AG04450 (cell line): ENCODE results near the gene C8B. TPM values are rescaled to one million over a fixed set of nuclear protein-coding genes. Genes with fewer than 3 reads are reported as not detected.

ENCODE experiments used
- CTCF ChIA-PET: fragments of 300-600, 350-600 bp; formaldehyde crosslinking; extraction: SDS; loops from one replicate; lab custom pipeline; 2022; ENCODE audit warnings: antibody characterized with exemption, inconsistent platforms; lab: Charles Lee
- POLR2A ChIA-PET: fragments of 350-600 bp; formaldehyde crosslinking; extraction: SDS; loops from one replicate; lab custom pipeline; 2021; ENCODE audit warnings: antibody characterized with exemption, inconsistent platforms; lab: Yijun Ruan, JAX
- DNase-seq: peaks from one replicate; pipeline ENCODE4 v3.0.0-alpha.2; 2011; ENCODE audit warnings: low read depth, low spot score
- H3K27ac ChIP-seq: one replicate; pipeline ENCODE4 v1.5.1; 2012; ENCODE audit warnings: low read depth, low read length, control low read depth
- H3K27me3 ChIP-seq: one replicate; pipeline ENCODE4 v1.6.0; 2012; ENCODE audit warnings: low read length; ENCODE audit not compliant: control insufficient read depth, insufficient read depth
- H3K4me3 ChIP-seq: 2 replicates; pipeline ENCODE4 v1.5.1; 2011; ENCODE audit warnings: mild to moderate bottlenecking, low read depth, low read length, control low read depth
- H3K9me3 ChIP-seq: 2 replicates; pipeline ENCODE4 v1.5.1; 2012; ENCODE audit warnings: low read length; ENCODE audit not compliant: control insufficient read depth, insufficient read depth
- polyA plus RNA-seq: library from polyadenylated mRNA; depleted of rRNA; stranded (reverse); fragments of >200 nt; gene quantifications from 2 replicates; pipeline ENCODE4 v1.2.3, GENCODE V29; 2011
- TF ChIP-seq, protein P1 (sequence below): IDR thresholded peaks from 2 replicates; pipeline ENCODE4 v1.5.1; 2011; ENCODE audit warnings: low read depth, low read length, control low read depth, inconsistent platforms

The C8B gene
- polyA plus RNA-seq, 1 experiment: not detected

- ChIA-PET CTCF (interaction anchor here (1.5 to 2.3 kb wide), 2 partner anchors 14 to 136 kb away, joined by 4 to 43 read pairs; no protein-coding TSS in a partner anchor), POLR2A (no interaction called here)
- no peaks in the 10 kb centered on the region for H3K9me3 ChIP-seq
- no peaks in the 10 kb centered on the region for H3K27me3 ChIP-seq
- no peak overlapping the region for H3K27ac ChIP-seq
- TF ChIP-seq, protein P1, sequence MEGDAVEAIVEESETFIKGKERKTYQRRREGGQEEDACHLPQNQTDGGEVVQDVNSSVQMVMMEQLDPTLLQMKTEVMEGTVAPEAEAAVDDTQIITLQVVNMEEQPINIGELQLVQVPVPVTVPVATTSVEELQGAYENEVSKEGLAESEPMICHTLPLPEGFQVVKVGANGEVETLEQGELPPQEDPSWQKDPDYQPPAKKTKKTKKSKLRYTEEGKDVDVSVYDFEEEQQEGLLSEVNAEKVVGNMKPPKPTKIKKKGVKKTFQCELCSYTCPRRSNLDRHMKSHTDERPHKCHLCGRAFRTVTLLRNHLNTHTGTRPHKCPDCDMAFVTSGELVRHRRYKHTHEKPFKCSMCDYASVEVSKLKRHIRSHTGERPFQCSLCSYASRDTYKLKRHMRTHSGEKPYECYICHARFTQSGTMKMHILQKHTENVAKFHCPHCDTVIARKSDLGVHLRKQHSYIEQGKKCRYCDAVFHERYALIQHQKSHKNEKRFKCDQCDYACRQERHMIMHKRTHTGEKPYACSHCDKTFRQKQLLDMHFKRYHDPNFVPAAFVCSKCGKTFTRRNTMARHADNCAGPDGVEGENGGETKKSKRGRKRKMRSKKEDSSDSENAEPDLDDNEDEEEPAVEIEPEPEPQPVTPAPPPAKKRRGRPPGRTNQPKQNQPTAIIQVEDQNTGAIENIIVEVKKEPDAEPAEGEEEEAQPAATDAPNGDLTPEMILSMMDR: no peak
- no peak overlapping the region for H3K4me3 ChIP-seq
- no peak for DNase-seq
These were observed 1.5 kb upstream of the C8B start for GRCh38 chr1:56967355-56967754.

- DNase-seq: no peak
- Histone ChIP-seq H3K4me3 (no peak overlapping the region), H3K27me3 (no peaks in the 10 kb centered on the region), H3K9me3 (no peaks in the 10 kb centered on the region), H3K27ac (no peak overlapping the region)
- ChIA-PET POLR2A (no interaction called here), CTCF (interaction anchor here (1.5 to 4.2 kb wide), 2 partner anchors 13 to 135 kb away, joined by 4 to 19 read pairs; no protein-coding TSS in a partner anchor)
- TF ChIP-seq, protein P1: no peak
These were observed 834 bp upstream of the C8B start for GRCh38 chr1:56966698-56966999.

GRCh38 chr1:56965191-56965590 lies 624 bp downstream of the C8B start:
- DNase-seq: no peak
- CTCF ChIA-PET: interaction anchor here (1.1 to 4.2 kb wide), 2 partner anchors 54 to 134 kb away, joined by 3 to 19 read pairs; no protein-coding TSS in a partner anchor

DNA sequence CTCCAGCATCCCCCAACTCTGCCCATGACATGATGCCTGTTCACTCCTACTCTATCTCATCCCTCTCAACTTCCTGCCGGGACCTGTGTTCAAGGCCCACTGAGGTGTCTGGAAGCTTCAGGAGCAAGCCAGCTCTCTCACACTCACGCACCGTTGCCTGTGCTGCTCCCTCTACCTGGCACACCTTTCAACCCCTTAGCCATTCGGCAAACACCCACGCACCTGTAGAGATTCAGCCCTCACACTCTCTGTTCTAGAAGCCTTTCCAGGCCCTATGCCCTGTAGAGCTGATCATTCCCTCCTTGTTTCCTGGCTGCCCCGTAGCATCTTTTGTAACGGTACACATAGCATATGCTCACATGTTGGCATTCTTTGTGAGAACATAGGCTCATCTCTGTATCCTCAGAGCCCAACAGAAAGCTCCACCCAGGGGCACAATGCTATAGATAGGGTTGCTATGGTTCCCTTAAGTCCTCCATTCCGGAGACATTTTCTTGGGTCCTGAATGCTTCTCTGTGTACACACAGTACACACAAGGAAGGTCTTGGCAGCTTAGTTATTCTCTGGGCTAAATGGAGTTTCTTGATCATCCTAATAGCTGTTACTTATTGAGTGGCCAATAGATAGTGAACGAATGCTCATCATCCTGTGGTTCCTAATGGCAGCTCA lies 1.3 kb downstream of the C8B start:
- Histone ChIP-seq H3K27ac (no peak overlapping the region), H3K4me3 (no peak overlapping the region), H3K27me3 (no peaks in the 10 kb centered on the region), H3K9me3 (no peaks in the 10 kb centered on the region)
- ChIA-PET CTCF (interaction anchor here (1.1 to 4.2 kb wide), 2 partner anchors 53 to 133 kb away, joined by 3 to 19 read pairs; no protein-coding TSS in a partner anchor), POLR2A (no interaction called here)
- no peak for DNase-seq
- TF ChIP-seq, protein P1: no peak

More at GRCh38 chr1:56965191-56965590, 624 bp downstream of the C8B start:
- TF ChIP-seq, protein P1: no peak
- no peak overlapping the region for H3K27ac ChIP-seq
- no peaks in the 10 kb centered on the region for H3K9me3 ChIP-seq
- POLR2A ChIA-PET: no interaction called here
- H3K4me3 ChIP-seq: no peak overlapping the region
- H3K27me3 ChIP-seq: no peaks in the 10 kb centered on the region

DNA sequence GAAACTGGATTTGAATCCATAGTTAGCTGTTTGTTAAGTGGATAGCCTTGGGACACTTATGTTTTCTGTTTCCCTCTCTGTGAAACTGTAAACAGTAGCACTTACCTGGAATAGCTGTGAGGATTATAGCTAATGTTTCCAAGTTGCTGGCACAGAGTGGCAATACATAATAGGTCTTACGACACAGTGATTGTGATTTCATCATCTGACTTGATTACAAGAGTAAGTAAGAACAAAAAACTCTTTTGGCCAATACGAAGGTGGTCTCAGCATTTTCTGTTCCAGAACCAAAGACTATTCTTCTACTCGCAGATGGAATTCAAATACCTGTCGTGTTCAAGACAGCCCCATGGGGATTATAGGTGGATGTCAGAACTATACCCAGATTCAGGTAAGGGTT lies 2.1 kb downstream of the C8B start:
- Histone ChIP-seq H3K4me3 (no peak overlapping the region), H3K27ac (no peak overlapping the region), H3K27me3 (no peaks in the 10 kb centered on the region), H3K9me3 (no peaks in the 10 kb centered on the region)
- CTCF ChIA-PET: interaction anchor here (4.2 kb wide), 1 partner anchor 132 kb away, joined by 19 read pairs; no protein-coding TSS in a partner anchor
- POLR2A ChIA-PET: no interaction called here
- DNase-seq: no peak
- TF ChIP-seq, protein P1: no peak
